ENCODE measurements around the gene GALNT9.

DNA sequence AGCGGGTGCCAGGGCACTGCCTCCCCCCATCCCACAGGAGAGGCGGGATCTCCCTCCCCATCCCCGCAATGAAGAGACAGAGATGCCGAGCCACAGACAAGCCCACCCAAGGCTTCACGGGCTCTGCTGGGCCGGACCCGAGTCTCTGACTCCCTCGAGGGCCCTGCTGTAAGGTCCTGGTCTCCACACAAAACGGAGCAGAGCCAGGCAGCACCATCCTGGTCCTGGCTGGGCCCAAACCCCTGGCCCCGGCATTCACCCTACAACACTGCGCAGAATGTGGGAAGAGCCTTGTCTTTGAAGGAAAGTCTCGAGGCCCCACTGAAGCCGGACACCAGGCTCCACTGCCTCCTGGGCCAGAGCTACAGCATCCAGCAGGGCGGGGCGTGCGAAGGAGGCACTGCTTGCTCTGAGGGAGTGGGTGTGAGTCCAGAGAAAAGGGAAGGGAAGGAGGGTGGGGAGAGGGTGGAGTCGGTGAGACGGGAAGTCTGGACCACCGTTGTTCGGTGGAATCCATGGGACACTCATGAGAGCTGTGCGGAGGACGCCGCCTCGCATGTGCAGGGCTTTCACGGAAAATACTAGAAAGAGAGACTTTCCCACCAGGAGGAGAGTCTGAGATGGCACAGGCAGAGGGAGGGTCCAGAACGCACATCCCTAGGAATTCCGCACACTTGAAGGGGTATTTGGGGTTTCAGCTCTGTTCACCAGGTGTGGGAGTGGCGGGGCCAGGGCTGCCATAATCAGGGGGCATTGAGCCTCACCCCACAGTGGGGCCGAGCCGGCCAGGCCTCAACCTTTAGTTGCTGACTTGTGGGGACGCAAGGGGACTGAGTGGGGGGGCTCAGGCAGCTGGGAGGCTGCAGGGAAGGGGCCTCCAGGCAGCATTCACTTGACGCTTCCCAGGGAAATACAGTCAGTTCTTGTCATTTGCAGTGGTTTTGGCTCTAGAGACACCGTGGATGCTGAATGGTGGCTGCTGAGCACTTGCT lies 36.8 kb downstream of the GALNT9 start:
- no peak for TF ChIP-seq EZH2 (IDR thresholded peaks at IDR 0.05; ENCODE audit: insufficient read depth, poor library complexity, severe bottlenecking)
- TF ChIP-seq EZH2phosphoT487 (IDR thresholded peaks at IDR 0.05; ENCODE audit: insufficient read depth, low read depth): no peak
